HepG2 (cell line): ENCODE results near the gene CAMK1D.

Experiments
- DPF2 ChIP-seq: sonication (generic); formaldehyde crosslinking; IDR thresholded peaks from 2 replicates; pipeline ENCODE4 v1.4.0; 2020; ENCODE audit warnings: mild to moderate bottlenecking, low read depth, missing genetic modification reagents, borderline replicate concordance
- GPN1 ChIP-seq: sonication (generic); formaldehyde crosslinking; IDR thresholded peaks from 2 replicates; pipeline ENCODE4 v1.5.1; 2020; ENCODE audit warnings: missing genetic modification reagents, borderline replicate concordance
- SKI ChIP-seq: fragments of 450-650 bp; IDR thresholded peaks from one replicate; pipeline ENCODE4 v1.6.1; 2018; ENCODE audit warnings: mild to moderate bottlenecking; ENCODE audit not compliant: partially characterized antibody
- TF ChIP-seq, protein P1 (sequence below): IDR thresholded peaks from 2 replicates; pipeline ENCODE4 v1.6.1; 2016; ENCODE audit warnings: control low read depth

DNA sequence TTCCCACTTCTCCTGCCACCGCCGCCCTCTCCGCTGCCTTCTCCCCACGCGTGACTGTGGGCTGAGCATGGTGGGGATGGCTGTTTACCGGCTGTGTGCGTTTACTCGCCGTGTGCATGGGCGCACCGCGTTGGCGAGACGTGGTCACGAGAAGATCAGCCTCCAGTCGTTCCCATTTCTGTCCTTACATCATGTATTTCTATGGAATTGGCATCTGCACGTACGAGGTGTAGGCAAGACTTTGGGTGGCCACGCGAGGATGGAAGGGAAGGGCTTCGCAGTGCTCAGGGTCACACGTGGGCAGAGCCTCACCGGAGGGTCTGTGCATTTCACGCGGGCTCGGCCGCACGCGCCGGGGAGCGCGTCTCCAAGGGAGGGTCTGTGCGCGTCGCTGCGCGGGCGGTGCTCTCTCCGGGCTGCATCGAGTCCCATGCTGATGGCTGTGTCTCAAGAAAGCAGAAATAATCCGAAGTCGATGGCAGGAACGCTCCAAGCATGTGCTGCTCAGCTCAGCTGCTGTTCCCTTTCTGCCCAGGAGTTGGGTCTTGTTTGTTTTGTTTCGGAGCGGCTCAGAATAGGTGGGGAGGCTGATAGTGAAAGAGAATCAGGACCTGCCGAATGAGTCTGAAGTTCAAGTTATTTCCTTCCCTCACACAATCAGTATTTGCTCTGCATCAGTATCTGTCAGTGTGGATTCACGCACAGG is 973 bp downstream of the CAMK1D start:
- TF ChIP-seq, protein P1, sequence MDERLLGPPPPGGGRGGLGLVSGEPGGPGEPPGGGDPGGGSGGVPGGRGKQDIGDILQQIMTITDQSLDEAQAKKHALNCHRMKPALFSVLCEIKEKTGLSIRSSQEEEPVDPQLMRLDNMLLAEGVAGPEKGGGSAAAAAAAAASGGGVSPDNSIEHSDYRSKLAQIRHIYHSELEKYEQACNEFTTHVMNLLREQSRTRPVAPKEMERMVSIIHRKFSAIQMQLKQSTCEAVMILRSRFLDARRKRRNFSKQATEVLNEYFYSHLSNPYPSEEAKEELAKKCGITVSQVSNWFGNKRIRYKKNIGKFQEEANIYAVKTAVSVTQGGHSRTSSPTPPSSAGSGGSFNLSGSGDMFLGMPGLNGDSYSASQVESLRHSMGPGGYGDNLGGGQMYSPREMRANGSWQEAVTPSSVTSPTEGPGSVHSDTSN (CRISPR knock-in tag) = no peak
- TF ChIP-seq DPF2 (CRISPR knock-in tag) (no peak), SKI (no peak), GPN1 (CRISPR knock-in tag) (no peak)
